ENCODE results near the gene OR4F15.
"Not testable (repeated sequence)": the region's sequence is repeated elsewhere in the genome, so short reads cannot be mapped to it uniquely, and the experiment has no call there.

GRCh38 chr15:101793981-101794380 lies 18.0 kb upstream of the OR4F15 start:
- not testable (repeated sequence) for TF ChIP-seq CTCF, POLR2A, POLR2AphosphoS5 (IDR thresholded peaks at IDR 0.05)

Measured in prostate gland (tissue), 2 donors.